Measurements from ENCODE around the gene PLEKHG4B. TPM values are rescaled to one million over a fixed set of nuclear protein-coding genes. Genes with fewer than 3 reads are reported as not detected.

The PLEKHG4B gene
- total and polyA plus RNA-seq, 4 experiments from 2014 or later: not detected

GRCh38 chr5:191949-192690, 100.2 kb downstream of the PLEKHG4B start:
- no peaks in the 10 kb centered on the region for H3K36me3 ChIP-seq (ENCODE audit: insufficient read depth, low read length)
- Mint-ChIP-seq H3K9me3 (peaks cover 0 to 3% (median 0%) of the 10 kb centered on the region in 8 donors), H3K27me3 (peaks cover 8 to 15% of the 10 kb centered on the region in 2 donors), H3K36me3 (no peaks in the 10 kb centered on the region), H3K4me3 (no peak overlapping the region), H3K4me1 (peaks cover 4 to 11% (median 7%) of the 10 kb centered on the region in 4 donors), H3K27ac (no peak overlapping the region)
- H3K9me3 ChIP-seq (ENCODE audit: control insufficient read depth in 1 of 2, low read length in 2 of 2): no peaks in the 10 kb centered on the region
- DNase-seq: no peak
- POLR2A ChIA-PET (ENCODE audit: partially characterized antibody): no interaction called here
- no peak overlapping the region for H3K27ac ChIP-seq (ENCODE audit: low read depth, low read length)
- no peak overlapping the region for H3K4me3 ChIP-seq (ENCODE audit: low read length in 2 of 2)
- peaks cover 6% of the 10 kb centered on the region for H3K27me3 ChIP-seq (ENCODE audit: insufficient read depth, low read length)
- intact Hi-C loops (cut with micrococcal nuclease): no loop called here
- H3K4me1 ChIP-seq (ENCODE audit: insufficient read depth, low read length): peaks cover 10% of the 10 kb centered on the region
- CTCF ChIA-PET (ENCODE audit: partially characterized antibody): no interaction called here

- H3K4me1 Mint-ChIP-seq: peaks cover 4 to 11% (median 7%) of the 10 kb centered on the region in 4 donors
- no peak overlapping the region for H3K4me3 Mint-ChIP-seq
- Histone ChIP-seq H3K27ac (ENCODE audit: low read depth, low read length) (no peak overlapping the region), H3K36me3 (ENCODE audit: insufficient read depth, low read length) (no peaks in the 10 kb centered on the region), H3K9me3 (ENCODE audit: control insufficient read depth in 1 of 2, low read length in 2 of 2) (no peaks in the 10 kb centered on the region), H3K27me3 (ENCODE audit: insufficient read depth, low read length) (peaks cover 6% of the 10 kb centered on the region), H3K4me1 (ENCODE audit: insufficient read depth, low read length) (peaks cover 10% of the 10 kb centered on the region), H3K4me3 (ENCODE audit: low read length in 2 of 2) (no peak overlapping the region)
- H3K36me3 Mint-ChIP-seq: no peaks in the 10 kb centered on the region
- peaks cover 8 to 15% of the 10 kb centered on the region in 2 donors for H3K27me3 Mint-ChIP-seq
- no peak for DNase-seq
- peaks cover 0 to 3% (median 0%) of the 10 kb centered on the region in 8 donors for H3K9me3 Mint-ChIP-seq
- no peak overlapping the region for H3K27ac Mint-ChIP-seq
- intact Hi-C loops (cut with micrococcal nuclease): no loop called here
- ChIA-PET POLR2A (ENCODE audit: partially characterized antibody) (no interaction called here), CTCF (ENCODE audit: partially characterized antibody) (no interaction called here)
Measured at GRCh38 chr5:192691-192969, 100.7 kb downstream of the PLEKHG4B start.

- ChIA-PET POLR2A (ENCODE audit: partially characterized antibody) (no interaction called here), CTCF (ENCODE audit: partially characterized antibody) (no interaction called here)
- Histone ChIP-seq H3K9me3 (ENCODE audit: control insufficient read depth in 1 of 2, low read length in 2 of 2) (no peaks in the 10 kb centered on the region), H3K27me3 (ENCODE audit: insufficient read depth, low read length) (peaks cover 6% of the 10 kb centered on the region), H3K36me3 (ENCODE audit: insufficient read depth, low read length) (no peaks in the 10 kb centered on the region), H3K4me1 (ENCODE audit: insufficient read depth, low read length) (peaks cover 8% of the 10 kb centered on the region), H3K4me3 (ENCODE audit: low read length in 2 of 2) (no peak overlapping the region), H3K27ac (ENCODE audit: low read depth, low read length) (no peak overlapping the region)
- no peak for DNase-seq
- peaks cover 0 to 3% (median 0%) of the 10 kb centered on the region in 8 donors for H3K9me3 Mint-ChIP-seq
- no peak overlapping the region for H3K4me3 Mint-ChIP-seq
- H3K4me1 Mint-ChIP-seq: peaks cover 4 to 10% (median 7%) of the 10 kb centered on the region in 4 donors
- no peak overlapping the region for H3K27ac Mint-ChIP-seq
- H3K36me3 Mint-ChIP-seq: no peaks in the 10 kb centered on the region
- intact Hi-C loops (cut with micrococcal nuclease): no loop called here
- peaks cover 8 to 14% of the 10 kb centered on the region in 2 donors for H3K27me3 Mint-ChIP-seq
Measured at GRCh38 chr5:192970-193831, 101.2 kb downstream of the PLEKHG4B start.

- no peaks in the 10 kb centered on the region for H3K36me3 ChIP-seq (ENCODE audit: insufficient read depth, low read length)
- ChIA-PET POLR2A (ENCODE audit: partially characterized antibody) (interaction anchor here (0.8 kb wide), 1 partner anchor 25 kb away, joined by 3 read pairs; no protein-coding TSS in a partner anchor), CTCF (ENCODE audit: partially characterized antibody) (no interaction called here)
- H3K27me3 Mint-ChIP-seq: peaks cover 4 to 8% of the 10 kb centered on the region in 2 donors
- intact Hi-C loops (cut with micrococcal nuclease): no loop called here
- H3K4me1 Mint-ChIP-seq: peaks cover 0 to 1% (median under 1%) of the 10 kb centered on the region in 4 donors
- H3K9me3 Mint-ChIP-seq: peaks cover 0 to 3% (median 0%) of the 10 kb centered on the region in 8 donors
- H3K36me3 Mint-ChIP-seq: no peaks in the 10 kb centered on the region
- DNase-seq: no peak
- no peaks in the 10 kb centered on the region for H3K9me3 ChIP-seq (ENCODE audit: control insufficient read depth in 1 of 2, low read length in 2 of 2)
- H3K4me1 ChIP-seq (ENCODE audit: insufficient read depth, low read length): no peaks in the 10 kb centered on the region
- no peak overlapping the region for H3K4me3 ChIP-seq (ENCODE audit: low read length in 2 of 2)
- no peak overlapping the region for H3K27ac ChIP-seq (ENCODE audit: low read depth, low read length)
- H3K27me3 ChIP-seq (ENCODE audit: insufficient read depth, low read length): peaks cover 6% of the 10 kb centered on the region
- no peak overlapping the region for H3K27ac Mint-ChIP-seq
- H3K4me3 Mint-ChIP-seq: no peak overlapping the region
Measured at GRCh38 chr5:194102-194501, 102.1 kb downstream of the PLEKHG4B start.

- intact Hi-C loops (cut with micrococcal nuclease): no loop called here
- H3K36me3 ChIP-seq (ENCODE audit: insufficient read depth, low read length): no peaks in the 10 kb centered on the region
Measured at GRCh38 chr5:194603-195209, 102.7 kb downstream of the PLEKHG4B start.

GRCh38 chr5:195401-196160, 103.6 kb downstream of the PLEKHG4B start:
- Histone ChIP-seq H3K36me3 (ENCODE audit: insufficient read depth, low read length) (no peaks in the 10 kb centered on the region), H3K27ac (ENCODE audit: low read depth, low read length) (no peak overlapping the region), H3K27me3 (ENCODE audit: insufficient read depth, low read length) (peaks cover under 1% of the 10 kb centered on the region), H3K4me3 (ENCODE audit: low read length in 2 of 2) (no peak overlapping the region), H3K9me3 (ENCODE audit: control insufficient read depth in 1 of 2, low read length in 2 of 2) (no peaks in the 10 kb centered on the region), H3K4me1 (ENCODE audit: insufficient read depth, low read length) (no peaks in the 10 kb centered on the region)
- DNase-seq: no peak
- Mint-ChIP-seq H3K9me3 (peaks cover 0 to under 1% (median 0%) of the 10 kb centered on the region in 8 donors), H3K4me3 (no peak overlapping the region), H3K27ac (no peak overlapping the region), H3K36me3 (no peaks in the 10 kb centered on the region), H3K27me3 (peaks cover 4 to 8% of the 10 kb centered on the region in 2 donors), H3K4me1 (no peaks in the 10 kb centered on the region)
- ChIA-PET POLR2A (ENCODE audit: partially characterized antibody) (interaction anchor here (0.7 kb wide), 1 partner anchor 675 kb away, joined by 3 read pairs; no protein-coding TSS in a partner anchor), CTCF (ENCODE audit: partially characterized antibody) (no interaction called here)
- intact Hi-C loops (cut with micrococcal nuclease): no loop called here

More at GRCh38 chr5:194603-195209, 102.7 kb downstream of the PLEKHG4B start:
- H3K4me1 ChIP-seq (ENCODE audit: insufficient read depth, low read length): no peaks in the 10 kb centered on the region
- no peaks in the 10 kb centered on the region for H3K36me3 Mint-ChIP-seq
- ChIA-PET POLR2A (ENCODE audit: partially characterized antibody) (interaction anchor here (0.8 kb wide), 1 partner anchor 24 kb away, joined by 3 read pairs; no protein-coding TSS in a partner anchor), CTCF (ENCODE audit: partially characterized antibody) (no interaction called here)
- peaks cover 4 to 8% of the 10 kb centered on the region in 2 donors for H3K27me3 Mint-ChIP-seq
- H3K4me1 Mint-ChIP-seq: peaks cover 0 to 1% (median 0%) of the 10 kb centered on the region in 4 donors
- no peak for DNase-seq
- no peak overlapping the region for H3K27ac Mint-ChIP-seq
- peaks cover 0 to 3% (median 0%) of the 10 kb centered on the region in 8 donors for H3K9me3 Mint-ChIP-seq
- no peaks in the 10 kb centered on the region for H3K9me3 ChIP-seq (ENCODE audit: control insufficient read depth in 1 of 2, low read length in 2 of 2)
- H3K4me3 ChIP-seq (ENCODE audit: low read length in 2 of 2): no peak overlapping the region
- no peak overlapping the region for H3K27ac ChIP-seq (ENCODE audit: low read depth, low read length)
- H3K27me3 ChIP-seq (ENCODE audit: insufficient read depth, low read length): peaks cover 6% of the 10 kb centered on the region
- H3K4me3 Mint-ChIP-seq: no peak overlapping the region

Data from CD4-positive, alpha-beta memory T cell (primary cell).